Measurements from ENCODE around the gene NAALADL2. TPM values are rescaled to one million over a fixed set of nuclear protein-coding genes. Genes with fewer than 3 reads are reported as not detected.
"Not testable (repeated sequence)": the region's sequence is repeated elsewhere in the genome, so short reads cannot be mapped to it uniquely, and the experiment has no call there.

Gene NAALADL2
- total RNA-seq, 4 donors from 2014 or later, result 0.26 to 218 (median 17.4) TPM

DNA sequence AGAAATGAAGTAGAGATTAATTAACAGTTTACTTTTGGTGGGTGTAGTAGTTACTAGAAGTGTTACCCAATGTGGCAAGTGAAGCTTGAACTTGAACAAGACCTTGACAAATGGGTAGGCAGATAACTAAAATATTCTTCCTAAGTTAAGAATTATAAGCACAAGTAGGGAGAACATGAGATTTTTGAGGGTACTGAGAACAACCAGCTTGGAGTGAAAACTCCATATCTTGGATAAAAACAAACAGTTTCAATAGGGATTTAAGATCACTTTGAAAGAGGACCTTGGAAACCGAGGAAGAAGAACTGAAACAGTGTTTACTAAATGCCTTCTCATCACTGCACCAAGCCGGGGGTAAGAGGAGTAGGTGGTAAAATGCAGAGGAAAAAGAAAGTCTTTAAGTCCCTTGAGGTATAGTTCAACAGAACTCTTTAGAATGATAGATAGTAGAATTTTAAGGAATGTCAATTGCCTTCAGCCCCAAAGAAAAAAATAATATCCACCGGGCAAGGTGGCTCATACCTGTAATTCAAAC is 496.7 kb downstream of the NAALADL2 start:
- Histone ChIP-seq H3K27me3 (no peaks in the 10 kb centered on the region), H3K27ac (no peak overlapping the region), H3K4me1 (no peaks in the 10 kb centered on the region), H3K36me3 (no peaks in the 10 kb centered on the region), H3K4me3 (no peak overlapping the region), H3K9me3 (no peaks in the 10 kb centered on the region)
- DNase-seq, result no peak
- TF ChIP-seq POLR2A (IDR thresholded peaks at IDR 0.05), result no peak
- TF ChIP-seq, protein P1, sequence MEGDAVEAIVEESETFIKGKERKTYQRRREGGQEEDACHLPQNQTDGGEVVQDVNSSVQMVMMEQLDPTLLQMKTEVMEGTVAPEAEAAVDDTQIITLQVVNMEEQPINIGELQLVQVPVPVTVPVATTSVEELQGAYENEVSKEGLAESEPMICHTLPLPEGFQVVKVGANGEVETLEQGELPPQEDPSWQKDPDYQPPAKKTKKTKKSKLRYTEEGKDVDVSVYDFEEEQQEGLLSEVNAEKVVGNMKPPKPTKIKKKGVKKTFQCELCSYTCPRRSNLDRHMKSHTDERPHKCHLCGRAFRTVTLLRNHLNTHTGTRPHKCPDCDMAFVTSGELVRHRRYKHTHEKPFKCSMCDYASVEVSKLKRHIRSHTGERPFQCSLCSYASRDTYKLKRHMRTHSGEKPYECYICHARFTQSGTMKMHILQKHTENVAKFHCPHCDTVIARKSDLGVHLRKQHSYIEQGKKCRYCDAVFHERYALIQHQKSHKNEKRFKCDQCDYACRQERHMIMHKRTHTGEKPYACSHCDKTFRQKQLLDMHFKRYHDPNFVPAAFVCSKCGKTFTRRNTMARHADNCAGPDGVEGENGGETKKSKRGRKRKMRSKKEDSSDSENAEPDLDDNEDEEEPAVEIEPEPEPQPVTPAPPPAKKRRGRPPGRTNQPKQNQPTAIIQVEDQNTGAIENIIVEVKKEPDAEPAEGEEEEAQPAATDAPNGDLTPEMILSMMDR (IDR thresholded peaks at IDR 0.05), result no peak
- intact Hi-C loops (cut with DNase I; ENCODE audit: low total_unique reads), result no loop called here

- Histone ChIP-seq H3K27me3 (no peaks in the 10 kb centered on the region), H3K27ac (no peak overlapping the region), H3K9me3 (no peaks in the 10 kb centered on the region), H3K36me3 (no peaks in the 10 kb centered on the region), H3K4me3 (no peak overlapping the region), H3K4me1 (no peaks in the 10 kb centered on the region)
- no peak for TF ChIP-seq POLR2A (IDR thresholded peaks at IDR 0.05)
- TF ChIP-seq, protein P1 (IDR thresholded peaks at IDR 0.05), result no peak
- intact Hi-C loops (cut with DNase I; ENCODE audit: low total_unique reads), result no loop called here
- DNase-seq, result no peak
These were observed 497.8 kb downstream of the NAALADL2 start for GRCh38 chr3:175356899-175357324.

DNA sequence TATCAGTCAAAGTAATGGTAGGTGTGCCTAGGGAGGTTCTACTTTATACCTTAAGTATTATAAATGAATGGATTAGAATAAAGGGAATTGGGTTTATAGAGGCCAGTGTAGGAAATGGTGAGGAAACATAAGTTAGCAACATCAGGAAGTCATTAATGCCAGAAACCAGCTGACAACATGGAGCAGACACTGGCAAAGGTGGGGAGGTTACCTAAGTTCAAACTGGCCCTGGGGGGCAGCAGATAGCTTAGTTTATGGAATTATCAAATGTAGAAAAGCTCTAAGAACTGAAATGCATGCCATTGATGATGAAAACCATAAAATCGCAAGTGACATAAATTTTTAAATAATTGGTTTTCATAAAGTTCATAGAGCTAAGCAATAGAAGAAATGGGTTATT is 498.6 kb downstream of the NAALADL2 start:
- no peak for TF ChIP-seq POLR2A (IDR thresholded peaks at IDR 0.05)
- TF ChIP-seq, protein P1 (IDR thresholded peaks at IDR 0.05), result no peak
- Histone ChIP-seq H3K27me3 (no peaks in the 10 kb centered on the region), H3K4me1 (no peaks in the 10 kb centered on the region), H3K36me3 (no peaks in the 10 kb centered on the region), H3K4me3 (no peak overlapping the region), H3K27ac (no peak overlapping the region), H3K9me3 (no peaks in the 10 kb centered on the region)
- intact Hi-C loops (cut with DNase I; ENCODE audit: low total_unique reads), result no loop called here
- no peak for DNase-seq

- no peak overlapping the region for H3K4me3 ChIP-seq
- H3K27me3 ChIP-seq, result no peaks in the 10 kb centered on the region
- DNase-seq, result no peak
- intact Hi-C loops (cut with DNase I; ENCODE audit: low total_unique reads), result no loop called here
- TF ChIP-seq, protein P1 (IDR thresholded peaks at IDR 0.05), result no peak
- TF ChIP-seq POLR2A (IDR thresholded peaks at IDR 0.05), result no peak
- no peaks in the 10 kb centered on the region for H3K36me3 ChIP-seq
- no peak overlapping the region for H3K27ac ChIP-seq
- no peaks in the 10 kb centered on the region for H3K9me3 ChIP-seq
- H3K4me1 ChIP-seq, result no peaks in the 10 kb centered on the region
These were observed 499.8 kb downstream of the NAALADL2 start for GRCh38 chr3:175358935-175359334.

GRCh38 chr3:175370426-175370825 is 511.3 kb downstream of the NAALADL2 start:
- H3K9me3 ChIP-seq; H3K27ac ChIP-seq; H3K36me3 ChIP-seq; H3K4me3 ChIP-seq; DNase-seq; H3K27me3 ChIP-seq; H3K4me1 ChIP-seq; intact Hi-C loops (cut with DNase I; ENCODE audit: low total_unique reads): not testable (repeated sequence)

DNA sequence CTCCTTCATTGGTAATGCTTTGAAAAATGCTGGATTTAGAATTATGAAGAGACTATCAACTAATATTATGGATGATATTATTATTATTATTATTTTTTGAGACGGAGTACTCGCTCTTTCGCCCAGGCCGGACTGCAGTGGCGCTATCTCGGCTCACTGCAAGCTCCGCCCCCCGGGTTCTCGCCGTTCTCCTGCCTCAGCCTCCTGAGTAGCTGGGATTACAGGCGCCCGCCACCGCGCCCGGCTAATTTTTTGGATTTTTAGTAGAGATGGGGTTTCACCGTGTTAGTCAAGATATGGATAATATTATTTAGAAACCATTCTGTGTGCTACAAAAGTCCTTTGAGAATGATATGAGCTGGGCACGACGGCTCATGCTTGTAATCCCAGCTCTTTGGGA is 512.1 kb downstream of the NAALADL2 start:
- not testable (repeated sequence) for H3K4me3 ChIP-seq, H3K27me3 ChIP-seq

More for the DNA sequence above, 512.1 kb downstream of the NAALADL2 start:
- H3K4me1 ChIP-seq; H3K36me3 ChIP-seq; H3K27ac ChIP-seq; H3K9me3 ChIP-seq; intact Hi-C loops (cut with DNase I; ENCODE audit: low total_unique reads); DNase-seq: not testable (repeated sequence)

Measured in uterus (tissue), 4 donors.